ENCODE data around the gene TRAPPC4. TPM values are rescaled to one million over a fixed set of nuclear protein-coding genes. Genes with fewer than 3 reads are reported as not detected.
"Not testable (repeated sequence)": the region's sequence is repeated elsewhere in the genome, so short reads cannot be mapped to it uniquely, and the experiment has no call there.

TRAPPC4 gene
- total and polyA plus RNA-seq, 8 donors, result 13.4 to 81.4 (median 31.8) TPM

GRCh38 chr11:118984825-118985224, 33.7 kb upstream of the TRAPPC4 start:
- intact Hi-C loops (cut with DNase I; ENCODE audit: low total_unique reads), result no loop called here
- Histone ChIP-seq H3K4me1 (peaks cover 0 to 9% (median 4%) of the 10 kb centered on the region in 4 donors), H3K9me3 (no peaks in the 10 kb centered on the region), H3K4me3 (no peak overlapping the region), H3K27ac (no peak overlapping the region), H3K36me3 (no peaks in the 10 kb centered on the region), H3K27me3 (no peaks in the 10 kb centered on the region)
- DNase-seq, result no peak
- WGBS, 5 donors, result 58 to 85% (median 83%) methylated on average over 2 of the region's 2 CpGs
- TF ChIP-seq CTCF (IDR thresholded peaks at IDR 0.05), result no peak
- TF ChIP-seq POLR2A (IDR thresholded peaks at IDR 0.05), result no peak
- TF ChIP-seq POLR2AphosphoS5 (IDR thresholded peaks at IDR 0.05), result no peak
- no peak for TF ChIP-seq EP300 (IDR thresholded peaks at IDR 0.05)

- Histone ChIP-seq H3K27ac (no peak overlapping the region), H3K4me1 (no peaks in the 10 kb centered on the region), H3K9me3 (no peaks in the 10 kb centered on the region), H3K27me3 (no peaks in the 10 kb centered on the region), H3K36me3 (no peaks in the 10 kb centered on the region), H3K4me3 (no peak overlapping the region)
- DNase-seq, result no peak
- intact Hi-C loops (cut with DNase I; ENCODE audit: low total_unique reads), result no loop called here
- TF ChIP-seq POLR2A (IDR thresholded peaks at IDR 0.05) (no peak), POLR2AphosphoS5 (IDR thresholded peaks at IDR 0.05) (no peak), CTCF (IDR thresholded peaks at IDR 0.05) (no peak), EP300 (IDR thresholded peaks at IDR 0.05) (no peak)
- 71 to 89% (median 79%) methylated on average over 5 of the region's 5 CpGs for WGBS, 5 donors
Observed at GRCh38 chr11:118988280-118988679, 30.3 kb upstream of the TRAPPC4 start.

GRCh38 chr11:118991486-118992038, 27.0 kb upstream of the TRAPPC4 start:
- DNase-seq; H3K27ac ChIP-seq; intact Hi-C loops (cut with DNase I; ENCODE audit: low total_unique reads); H3K4me3 ChIP-seq; H3K27me3 ChIP-seq; H3K4me1 ChIP-seq; H3K9me3 ChIP-seq; H3K36me3 ChIP-seq: not testable (repeated sequence)
- 90 to 98% (median 97%) methylated on average over 18 to 44 of the region's 44 CpGs for WGBS, 5 donors

- Histone ChIP-seq H3K27ac (peak overlapping the region in 4 of 5 donors; percentile 87 to 92 (median 90)), H3K27me3 (no peaks in the 10 kb centered on the region), H3K36me3 (peaks cover 12 to 29% (median 27%) of the 10 kb centered on the region in 4 donors), H3K4me3 (peak overlapping the region; percentile 68 to 85 (median 80)), H3K9me3 (no peaks in the 10 kb centered on the region), H3K4me1 (peaks cover 20 to 43% (median 32%) of the 10 kb centered on the region in 4 donors)
- intact Hi-C loops (cut with DNase I; ENCODE audit: low total_unique reads), result no loop called here
- 16 to 30% (median 24%) methylated on average over 21 to 22 of the region's 22 CpGs for WGBS, 5 donors
- TF ChIP-seq EP300 (IDR thresholded peaks at IDR 0.05), result no peak
- TF ChIP-seq CTCF (IDR thresholded peaks at IDR 0.05), result no peak
- no peak for TF ChIP-seq POLR2A (IDR thresholded peaks at IDR 0.05)
- no peak for TF ChIP-seq POLR2AphosphoS5 (IDR thresholded peaks at IDR 0.05)
- peak in 1 of 2 donors; percentile 42 for DNase-seq
Observed at GRCh38 chr11:118996926-118997626, 21.5 kb upstream of the TRAPPC4 start.
